ENCODE measurements around the gene CSPG4.

DNA sequence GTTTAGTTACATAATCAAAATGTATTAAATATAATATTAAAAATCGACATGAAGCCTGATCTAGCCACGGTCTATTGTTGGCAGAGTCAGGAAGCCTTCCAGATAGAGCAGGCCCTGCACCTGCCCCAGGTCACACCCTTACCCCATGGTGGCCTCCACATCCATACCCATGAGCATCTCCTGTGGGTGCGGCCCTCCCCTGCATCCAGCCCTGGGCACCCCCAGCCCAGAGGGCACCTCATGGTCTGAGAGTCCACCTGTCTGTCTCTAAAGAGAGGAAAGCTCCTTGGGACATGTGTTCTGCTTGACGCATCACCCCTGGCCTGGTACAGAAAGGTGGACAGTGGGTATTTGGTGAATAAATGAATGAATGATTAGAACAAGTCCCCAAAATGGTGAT, 37.2 kb upstream of the CSPG4 start:
- no peak for TF ChIP-seq EZH2 (IDR thresholded peaks at IDR 0.05)
- TF ChIP-seq POLR2AphosphoS5 (IDR thresholded peaks at IDR 0.05; ENCODE audit: borderline replicate concordance, low read depth, low read length): no peak
- no peak for TF ChIP-seq FOXP2 (optimal IDR thresholded peaks at IDR 0.05; ENCODE audit: control extremely low read depth, extremely low read length, insufficient read depth)
